ENCODE results near the gene TBC1D16.

DNA sequence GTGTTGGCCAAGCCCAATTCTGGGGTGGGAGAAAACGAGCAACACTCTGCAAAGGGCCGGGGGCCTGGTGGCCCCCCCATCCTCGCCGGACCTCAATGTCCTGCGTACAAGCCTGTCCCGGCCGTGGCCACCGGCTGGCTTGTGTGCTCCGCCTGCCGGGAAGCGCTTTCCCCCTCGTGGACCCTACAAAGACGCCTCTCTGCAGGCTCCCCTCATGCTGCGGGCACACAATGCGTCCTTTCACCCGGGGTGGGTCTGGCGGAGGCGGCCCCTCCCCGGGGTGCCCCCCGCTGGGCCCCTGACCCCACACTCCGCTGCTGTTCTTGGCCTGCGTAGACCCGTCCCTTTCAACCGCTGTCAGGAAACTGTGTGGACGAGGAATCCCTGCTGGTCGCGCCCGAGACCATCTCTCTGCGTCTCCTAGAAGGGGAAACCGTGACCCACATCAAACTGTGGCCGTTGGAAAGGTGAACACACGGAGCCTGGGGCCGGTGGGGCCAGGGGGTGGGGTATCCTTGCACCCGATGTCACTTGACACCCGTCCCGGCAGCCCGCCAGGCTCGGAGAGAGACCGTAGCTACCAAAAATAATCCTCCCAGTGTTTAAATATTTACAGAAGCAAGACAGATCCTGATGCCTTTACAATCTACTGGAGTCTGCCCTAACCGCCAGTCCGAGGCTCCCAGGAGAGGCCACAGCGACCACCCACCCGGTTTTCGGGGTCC lies 43.6 kb downstream of the TBC1D16 start:
- TF ChIP-seq POLR2A (IDR thresholded peaks at IDR 0.05; ENCODE audit: extremely low read depth, insufficient read length) (no peak), MYC (IDR thresholded peaks at IDR 0.05; ENCODE audit: low read depth, low read length) (no peak)
- TF ChIP-seq, protein P1, sequence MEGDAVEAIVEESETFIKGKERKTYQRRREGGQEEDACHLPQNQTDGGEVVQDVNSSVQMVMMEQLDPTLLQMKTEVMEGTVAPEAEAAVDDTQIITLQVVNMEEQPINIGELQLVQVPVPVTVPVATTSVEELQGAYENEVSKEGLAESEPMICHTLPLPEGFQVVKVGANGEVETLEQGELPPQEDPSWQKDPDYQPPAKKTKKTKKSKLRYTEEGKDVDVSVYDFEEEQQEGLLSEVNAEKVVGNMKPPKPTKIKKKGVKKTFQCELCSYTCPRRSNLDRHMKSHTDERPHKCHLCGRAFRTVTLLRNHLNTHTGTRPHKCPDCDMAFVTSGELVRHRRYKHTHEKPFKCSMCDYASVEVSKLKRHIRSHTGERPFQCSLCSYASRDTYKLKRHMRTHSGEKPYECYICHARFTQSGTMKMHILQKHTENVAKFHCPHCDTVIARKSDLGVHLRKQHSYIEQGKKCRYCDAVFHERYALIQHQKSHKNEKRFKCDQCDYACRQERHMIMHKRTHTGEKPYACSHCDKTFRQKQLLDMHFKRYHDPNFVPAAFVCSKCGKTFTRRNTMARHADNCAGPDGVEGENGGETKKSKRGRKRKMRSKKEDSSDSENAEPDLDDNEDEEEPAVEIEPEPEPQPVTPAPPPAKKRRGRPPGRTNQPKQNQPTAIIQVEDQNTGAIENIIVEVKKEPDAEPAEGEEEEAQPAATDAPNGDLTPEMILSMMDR (IDR thresholded peaks at IDR 0.05; ENCODE audit: low read depth, low read length): no peak
- TF ChIP-seq, protein P2, sequence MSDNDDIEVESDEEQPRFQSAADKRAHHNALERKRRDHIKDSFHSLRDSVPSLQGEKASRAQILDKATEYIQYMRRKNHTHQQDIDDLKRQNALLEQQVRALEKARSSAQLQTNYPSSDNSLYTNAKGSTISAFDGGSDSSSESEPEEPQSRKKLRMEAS (IDR thresholded peaks at IDR 0.05; ENCODE audit: low read depth, low read length): no peak
